GM18870 (cell line): ENCODE data around the gene CIAPIN1.

Experiments
- ATAC-seq: cut with Tn5 transposase; IDR thresholded peaks from one replicate; pipeline ENCODE4 v1.9.1; 2021; ENCODE audit warnings: moderate library complexity; ENCODE audit not compliant: unreplicated experiment

Gene CIAPIN1

GRCh38 chr16:57447186-57447962 is at the start of gene CIAPIN1, which contains the start of gene COQ9:
CIAPIN1 (minus strand) TSS chr16:57447385; CDS start chr16:57440928, 6,457 bp downstream.
COQ9 (plus strand) TSS chr16:57447479; CDS start chr16:57447506, 27 bp downstream.
- peak; percentile 70 for ATAC-seq

GRCh38 chr16:57493767-57494166 is 46.6 kb upstream of the CIAPIN1 start:
- ATAC-seq, result no peak

GRCh38 chr16:57489229-57489628 is 42.0 kb upstream of the CIAPIN1 start:
- no peak for ATAC-seq

GRCh38 chr16:57486858-57487834 is 40.0 kb upstream of the CIAPIN1 start:
- ATAC-seq, result no peak

- no peak for ATAC-seq
Observed at GRCh38 chr16:57485916-57486857, 39.0 kb upstream of the CIAPIN1 start, which contains the start of gene DOK4. DOK4 (minus strand) TSS chr16:57486493; CDS start chr16:57479507, 6,986 bp downstream.

GRCh38 chr16:57485091-57485915 is 38.1 kb upstream of the CIAPIN1 start:
- ATAC-seq, result no peak

- no peak for ATAC-seq
Observed at GRCh38 chr16:57484515-57485005, 37.4 kb upstream of the CIAPIN1 start.

GRCh38 chr16:57483725-57484514 is 36.7 kb upstream of the CIAPIN1 start:
- no peak for ATAC-seq

- ATAC-seq, result no peak
Observed at GRCh38 chr16:57482845-57483545, 35.8 kb upstream of the CIAPIN1 start.

- no peak for ATAC-seq
Observed at GRCh38 chr16:57481421-57481820, 34.2 kb upstream of the CIAPIN1 start.

- no peak for ATAC-seq
Observed at GRCh38 chr16:57480754-57481230, 33.6 kb upstream of the CIAPIN1 start.

- no peak for ATAC-seq
Observed at GRCh38 chr16:57479976-57480753, 33.0 kb upstream of the CIAPIN1 start.

GRCh38 chr16:57479205-57479975 is 32.2 kb upstream of the CIAPIN1 start:
- ATAC-seq, result no peak

- ATAC-seq, result no peak
Observed at GRCh38 chr16:57478396-57479204, 31.4 kb upstream of the CIAPIN1 start.

- ATAC-seq, result no peak
Observed at GRCh38 chr16:57477531-57478202, 30.5 kb upstream of the CIAPIN1 start.
